GM15510 (cell line): Measurements from ENCODE around the gene RAMACL.

ENCODE experiments used
- POLR2A ChIP-seq: IDR thresholded peaks from 3 replicates; pipeline ENCODE4 v1.6.1; 2011; ENCODE audit warnings: borderline replicate concordance; ENCODE audit not compliant: insufficient read length; ENCODE audit errors: extremely low read depth

The RAMACL gene

GRCh38 chr6:166608774-166609173 is 22.3 kb upstream of the RAMACL start:
- no peak for TF ChIP-seq POLR2A

DNA sequence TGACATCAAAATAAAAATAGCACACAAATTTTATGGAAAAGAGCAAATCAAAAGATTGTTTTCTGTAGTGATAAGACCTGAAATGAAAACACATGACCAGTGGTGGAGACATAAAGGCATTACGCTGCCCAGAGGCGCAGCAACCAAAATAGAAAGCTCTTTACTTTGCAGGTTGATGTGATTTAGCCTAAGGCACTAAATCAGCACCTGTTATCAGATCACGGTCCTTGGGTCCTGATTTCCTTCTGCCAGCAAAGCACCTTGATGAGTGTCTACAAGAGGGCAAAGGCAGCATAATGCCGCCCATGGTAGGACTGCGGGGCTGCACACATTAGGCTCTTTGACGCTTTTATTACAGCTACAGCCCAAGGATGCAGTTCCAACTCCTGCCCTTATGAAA is 19.3 kb upstream of the RAMACL start:
- no peak for TF ChIP-seq POLR2A

DNA sequence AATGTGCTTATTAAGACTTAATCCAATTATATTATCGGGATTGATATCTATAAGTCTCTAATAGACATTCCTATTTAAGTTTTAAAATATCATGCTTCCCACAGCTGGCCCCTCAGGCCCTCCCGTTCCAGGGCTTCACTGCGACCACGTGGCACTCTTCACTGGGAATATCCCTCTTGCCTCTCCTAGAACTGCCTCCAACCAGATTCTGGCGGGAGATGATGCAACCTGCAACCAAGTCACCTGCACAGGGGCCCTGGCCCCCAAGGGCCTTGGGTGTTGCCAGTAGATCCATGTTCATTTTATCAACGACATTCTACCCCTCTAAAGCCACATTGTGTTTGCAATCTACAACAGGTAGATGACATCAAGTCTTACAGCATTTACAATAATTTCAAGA is 18.4 kb upstream of the RAMACL start:
- no peak for TF ChIP-seq POLR2A

- TF ChIP-seq POLR2A, result no peak
Observed at GRCh38 chr6:166604328-166604727, 17.9 kb upstream of the RAMACL start.

GRCh38 chr6:166603043-166603690 is 16.7 kb upstream of the RAMACL start:
- no peak for TF ChIP-seq POLR2A

- TF ChIP-seq POLR2A, result no peak
Observed at GRCh38 chr6:166601956-166602355, 15.5 kb upstream of the RAMACL start.

DNA sequence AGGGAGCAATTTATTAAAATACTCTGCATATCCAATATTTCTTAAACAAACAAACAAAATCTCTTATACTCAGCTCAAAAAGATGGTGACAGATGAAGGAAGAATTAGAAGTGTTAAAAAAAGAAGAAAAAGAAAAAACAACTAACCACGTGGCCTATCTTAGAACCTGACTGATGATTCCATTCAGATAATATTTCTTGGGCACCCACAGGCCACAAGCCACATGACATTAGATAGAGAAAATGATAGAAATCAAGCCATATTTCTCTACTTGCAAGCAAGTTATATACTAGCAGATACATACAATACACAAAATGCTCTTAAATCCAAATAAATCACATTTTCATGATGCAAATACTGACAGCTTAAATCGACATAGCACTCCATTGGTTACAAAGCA is 14.5 kb upstream of the RAMACL start:
- TF ChIP-seq POLR2A, result no peak

GRCh38 chr6:166599205-166599604 is 12.7 kb upstream of the RAMACL start:
- TF ChIP-seq POLR2A, result no peak

GRCh38 chr6:166598441-166599138 is 12.1 kb upstream of the RAMACL start:
- TF ChIP-seq POLR2A, result no peak

GRCh38 chr6:166597711-166598440 is 11.4 kb upstream of the RAMACL start:
- no peak for TF ChIP-seq POLR2A

GRCh38 chr6:166596776-166597507 is 10.5 kb upstream of the RAMACL start:
- TF ChIP-seq POLR2A, result no peak

DNA sequence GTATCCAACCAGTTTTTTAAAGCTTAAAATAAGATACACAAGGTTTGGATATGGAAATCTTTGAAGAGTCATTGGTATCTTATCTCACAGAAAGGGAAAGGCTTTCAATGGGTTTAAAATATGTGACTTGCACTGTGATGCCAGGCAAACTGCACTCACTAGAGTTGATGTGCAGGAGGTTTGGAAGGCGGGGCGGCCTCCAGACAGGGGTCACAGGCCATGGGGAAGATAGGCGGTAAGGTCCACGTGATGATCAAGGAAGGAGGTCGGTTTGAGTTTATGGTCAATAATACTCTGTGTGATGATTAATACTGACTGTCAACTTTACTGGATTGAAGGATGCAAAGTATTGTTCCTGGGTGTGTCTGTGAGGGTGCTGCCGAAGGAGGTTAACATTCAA is 9.5 kb upstream of the RAMACL start:
- no peak for TF ChIP-seq POLR2A

GRCh38 chr6:166595061-166595780 is 8.7 kb upstream of the RAMACL start:
- no peak for TF ChIP-seq POLR2A

- TF ChIP-seq POLR2A, result no peak
Observed at GRCh38 chr6:166592821-166593220, 6.3 kb upstream of the RAMACL start.
